GM10266 (cell line): ENCODE measurements around the gene MBD3L5.

Experiments used
- DNase-seq: peaks from one replicate; pipeline ENCODE4 v3.0.0; 2012; ENCODE audit errors: extremely low spot score
- TF ChIP-seq, protein P1 (sequence below): IDR thresholded peaks from 2 replicates; pipeline ENCODE4 v1.5.1; 2012; ENCODE audit warnings: mild to moderate bottlenecking, low read depth; ENCODE audit not compliant: control insufficient read depth, insufficient read depth; ENCODE audit errors: missing control alignments

The MBD3L5 gene

DNA sequence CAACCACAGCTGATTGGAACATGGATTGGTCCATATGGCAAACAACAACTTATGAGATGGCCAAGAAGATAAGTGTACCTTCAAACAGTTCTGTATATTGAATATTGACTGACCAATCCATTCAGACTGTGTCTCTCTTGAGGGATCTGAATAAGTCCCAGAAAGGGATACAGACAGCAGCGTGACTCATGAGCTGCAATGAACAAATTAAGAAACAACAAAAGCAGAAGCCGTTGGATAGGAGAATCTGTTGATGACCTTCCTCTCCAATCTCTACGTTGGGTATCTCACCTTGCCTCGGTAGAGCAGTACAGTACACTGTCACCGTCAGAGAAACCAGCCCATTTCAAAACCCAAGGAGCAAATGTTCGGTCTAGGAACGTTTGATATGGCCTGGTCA is 30.4 kb upstream of the MBD3L5 start:
- TF ChIP-seq, protein P1, sequence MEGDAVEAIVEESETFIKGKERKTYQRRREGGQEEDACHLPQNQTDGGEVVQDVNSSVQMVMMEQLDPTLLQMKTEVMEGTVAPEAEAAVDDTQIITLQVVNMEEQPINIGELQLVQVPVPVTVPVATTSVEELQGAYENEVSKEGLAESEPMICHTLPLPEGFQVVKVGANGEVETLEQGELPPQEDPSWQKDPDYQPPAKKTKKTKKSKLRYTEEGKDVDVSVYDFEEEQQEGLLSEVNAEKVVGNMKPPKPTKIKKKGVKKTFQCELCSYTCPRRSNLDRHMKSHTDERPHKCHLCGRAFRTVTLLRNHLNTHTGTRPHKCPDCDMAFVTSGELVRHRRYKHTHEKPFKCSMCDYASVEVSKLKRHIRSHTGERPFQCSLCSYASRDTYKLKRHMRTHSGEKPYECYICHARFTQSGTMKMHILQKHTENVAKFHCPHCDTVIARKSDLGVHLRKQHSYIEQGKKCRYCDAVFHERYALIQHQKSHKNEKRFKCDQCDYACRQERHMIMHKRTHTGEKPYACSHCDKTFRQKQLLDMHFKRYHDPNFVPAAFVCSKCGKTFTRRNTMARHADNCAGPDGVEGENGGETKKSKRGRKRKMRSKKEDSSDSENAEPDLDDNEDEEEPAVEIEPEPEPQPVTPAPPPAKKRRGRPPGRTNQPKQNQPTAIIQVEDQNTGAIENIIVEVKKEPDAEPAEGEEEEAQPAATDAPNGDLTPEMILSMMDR, result no peak
- DNase-seq, result no peak

DNA sequence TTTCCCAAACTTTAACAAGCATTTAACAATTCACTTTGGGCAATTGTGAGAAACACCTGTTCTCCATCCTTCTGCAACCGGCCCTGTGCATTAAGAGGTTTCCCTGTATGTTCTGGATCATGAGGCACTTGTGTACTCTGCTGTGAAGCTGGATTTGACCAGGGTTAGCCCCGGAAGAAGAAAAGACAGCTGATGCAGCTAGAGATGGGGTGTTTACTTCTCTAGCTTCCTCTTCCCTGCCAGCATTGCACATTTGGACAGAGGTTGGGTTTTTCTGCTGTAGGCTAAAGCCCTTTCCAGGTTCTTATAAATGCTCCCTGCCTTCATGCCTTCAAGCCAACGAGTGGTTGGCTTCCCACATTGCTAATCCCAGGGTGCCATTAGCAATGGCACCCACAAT is 30.0 kb upstream of the MBD3L5 start:
- no peak for DNase-seq
- TF ChIP-seq, protein P1, result no peak

DNA sequence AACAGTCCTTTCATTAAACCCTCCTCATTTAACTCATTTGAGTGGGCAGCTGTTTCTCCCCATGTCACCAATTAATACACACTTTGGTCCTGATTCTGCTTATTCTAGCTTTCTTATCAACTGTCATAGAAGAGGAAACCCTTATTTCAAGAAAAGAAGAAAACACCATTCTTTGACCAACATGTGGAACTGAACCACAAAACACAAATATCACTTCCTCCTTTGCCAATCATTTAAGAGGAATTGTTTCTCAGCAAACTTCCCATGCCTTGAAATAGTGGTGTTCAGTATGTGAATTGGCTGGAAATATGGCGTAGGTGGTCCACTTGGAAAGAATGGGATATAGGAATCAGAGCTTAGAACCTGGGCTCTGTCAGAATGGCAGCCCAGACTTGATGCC is 29.6 kb upstream of the MBD3L5 start:
- no peak for DNase-seq
- TF ChIP-seq, protein P1, result no peak

DNA sequence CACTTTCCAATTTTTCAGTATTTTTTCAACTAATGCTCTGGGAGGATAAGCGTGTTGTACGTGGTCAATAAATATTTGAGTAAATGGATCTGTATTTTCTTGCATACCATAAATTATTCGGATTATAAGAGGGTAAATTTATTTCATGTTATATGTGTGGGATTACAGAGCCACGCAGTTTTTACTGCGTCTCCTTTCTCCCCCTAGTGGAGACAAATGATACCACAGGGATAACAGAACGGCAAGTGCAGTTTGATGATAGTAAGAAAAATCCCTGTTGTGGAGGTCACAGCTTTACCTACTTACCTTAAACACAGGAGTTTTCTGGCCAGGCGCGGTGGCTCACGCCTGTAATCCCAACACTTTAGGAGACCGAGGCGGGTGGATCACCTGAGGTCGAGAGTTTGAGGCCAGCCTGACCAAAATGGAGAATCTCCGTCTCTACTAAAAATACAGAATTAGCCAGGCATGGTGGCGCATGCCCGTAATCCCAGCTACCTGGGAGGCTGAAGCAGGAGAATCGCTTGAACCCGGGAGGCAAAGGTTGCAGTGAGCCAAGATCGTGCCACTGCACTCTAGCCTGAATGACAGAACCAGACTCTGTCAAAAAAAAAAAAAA is 26.0 kb upstream of the MBD3L5 start:
- TF ChIP-seq, protein P1, result peak; percentile 56
- peak; percentile 32 for DNase-seq

DNA sequence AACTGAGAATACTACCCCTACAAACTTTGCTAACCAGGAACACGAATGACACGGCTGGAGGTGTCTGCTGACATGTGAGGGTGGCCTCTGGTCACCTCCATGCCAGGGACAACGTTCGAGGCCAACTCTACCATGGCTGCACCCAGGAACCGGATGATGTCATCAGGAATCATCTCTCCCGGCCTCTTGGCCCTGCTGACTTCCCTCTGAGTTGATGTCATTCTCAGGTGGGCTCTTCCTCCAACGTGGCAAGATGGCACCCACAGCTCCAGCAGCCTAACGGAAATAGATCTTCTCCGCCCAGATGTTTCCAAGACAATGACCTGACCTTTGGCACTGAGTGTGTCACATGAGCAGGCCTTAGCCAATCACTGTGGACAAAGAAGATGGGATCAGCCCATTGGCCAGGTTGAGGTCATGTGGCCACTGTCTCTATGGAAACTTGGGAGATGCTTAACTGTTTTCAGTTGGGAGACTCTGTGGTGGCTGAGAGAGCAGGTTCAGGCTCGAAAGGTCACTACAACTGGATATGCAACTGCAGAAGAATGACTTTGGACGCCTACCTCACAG is 24.2 kb upstream of the MBD3L5 start:
- TF ChIP-seq, protein P1, result no peak
- no peak for DNase-seq

DNA sequence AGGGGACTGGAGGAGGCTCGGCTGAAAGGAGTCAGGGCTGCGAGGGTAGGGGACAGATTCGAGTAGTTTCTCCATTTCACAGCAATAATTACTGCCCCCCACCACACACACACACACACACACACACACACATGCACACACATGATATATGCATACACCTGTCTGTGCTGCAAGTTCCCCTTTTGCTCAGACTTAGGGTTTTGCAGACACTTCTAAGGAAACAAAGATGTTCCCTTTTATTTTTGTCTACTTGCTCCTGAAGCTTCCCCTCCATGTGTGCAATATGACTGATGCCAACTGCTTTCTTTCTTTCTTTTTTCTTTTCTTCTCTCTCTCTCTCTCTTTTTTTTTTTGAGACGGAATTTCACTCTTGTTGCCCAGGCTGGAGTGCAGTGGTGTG is 22.5 kb upstream of the MBD3L5 start:
- DNase-seq, result no peak
- TF ChIP-seq, protein P1, result no peak
